ENCODE data around the gene AKAP9. TPM values are rescaled to one million over a fixed set of nuclear protein-coding genes. Genes with fewer than 3 reads are reported as not detected.

The AKAP9 gene
- total and polyA plus RNA-seq, 9 of the 15 experiments (the other 6 are each of a cell fraction or from before 2014, with no cell fraction given) = 25.5 to 80.9 (median 46.3) TPM

- intact Hi-C loops (cut with micrococcal nuclease) (no loop called here), in situ Hi-C loops (cut with MboI) (no loop called here)
- Histone ChIP-seq H3K27ac (ENCODE audit: extremely low read depth, low read depth, low read length) (no peak overlapping the region), H3K9me3 (replicated peaks; ENCODE audit: control insufficient read depth, insufficient read depth, low read depth, low read length) (no peaks in the 10 kb centered on the region), H3K27me3 (ENCODE audit: control insufficient read depth in 2 of 2, insufficient read depth in 2 of 2, low read length in 2 of 2) (no peaks in the 10 kb centered on the region), H3K79me2 (ENCODE audit: control insufficient read depth, insufficient read depth, low read length) (no peaks in the 10 kb centered on the region), H2AFZ (ENCODE audit: low read depth, low read length) (no peak overlapping the region), H3K9ac (ENCODE audit: insufficient read depth in 1 of 2, low read depth in 2 of 2, low read length in 2 of 2) (no peak overlapping the region), H3K36me3 (ENCODE audit: control insufficient read depth, insufficient read depth, low read length) (peaks cover 56% of the 10 kb centered on the region), H4K20me1 (replicated peaks; ENCODE audit: control insufficient read depth, insufficient read depth, low read length) (no peaks in the 10 kb centered on the region), H3K4me1 (replicated peaks in 1 of 2; ENCODE audit: control insufficient read depth in 2 of 2, insufficient read depth in 2 of 2, low read length in 2 of 2) (no peaks in the 10 kb centered on the region), H3K4me2 (ENCODE audit: insufficient read depth, low read length) (no peak overlapping the region), H3K9me1 (ENCODE audit: control insufficient read depth, insufficient read depth, low read length) (no peaks in the 10 kb centered on the region), H3K4me3 (no peak overlapping the region)
- CTCF ChIA-PET (ENCODE audit: low intra/inter-chr PET ratio) = no interaction called here
- WGBS (ENCODE audit: insufficient coverage, low coverage, missing lambda C conversion rate) = 68% methylated on average over 2 of the region's 2 CpGs
- no TSS peak for BruUV-seq (replicated peaks)
- POLR2A ChIA-PET = no interaction called here
- no peak for ATAC-seq
- TF ChIP-seq CBX2 (IDR thresholded peaks at IDR 0.05; ENCODE audit: insufficient read depth, low read length, poor library complexity, severe bottlenecking) (no peak), MEIS2 (IDR thresholded peaks at IDR 0.05; ENCODE audit: partially characterized antibody) (no peak), ZKSCAN3 (CRISPR knock-in tag; IDR thresholded peaks at IDR 0.05) (no peak), SMARCA5 (IDR thresholded peaks at IDR 0.05) (no peak)
- no peak for DNase-seq (ENCODE audit: extremely low read depth in 1 of 4, low spot score in 3 of 4)
- no peak for FAIRE-seq
Observed at GRCh38 chr7:91995391-91996105, 54.9 kb downstream of the AKAP9 start.
